ENCODE measurements around the gene VPS51.
A peak's percentile ranks its signal among the peaks of the same experiment; 100 is the strongest.

Gene VPS51

GRCh38 chr11:65066805-65067291 lies 29.2 kb upstream of the VPS51 start:
- H3K27me3 ChIP-seq, result no peaks in the 10 kb centered on the region
- H3K4me3 ChIP-seq, result no peak overlapping the region; a peak in 1 of 20 replicates
- H3K9ac ChIP-seq, result peak overlapping the region in 6 of 11 experiments; percentile 7 to 60 (median 30); a peak in 8 of 22 replicates
- peak overlapping the region in 2 of 11 experiments; percentile 36 to 68; a peak in 8 of 22 replicates for H3K4me2 ChIP-seq
- peaks cover 2 to 24% (median 12%) of the 10 kb centered on the region in 10 experiments; a peak in 18 of 20 replicates for H3K4me1 ChIP-seq
- H3K9me3 ChIP-seq (replicated peaks in 1 of 11), result no peaks in the 10 kb centered on the region
- H3K36me3 ChIP-seq, result no peaks in the 10 kb centered on the region
- no peak for TF ChIP-seq Cebpa-rat (IDR thresholded peaks at IDR 0.05)
- H3K27ac ChIP-seq, result peak overlapping the region in 2 of 11 experiments; percentile 34 to 42; a peak in 3 of 22 replicates
- H4K20me1 ChIP-seq, result no peaks in the 10 kb centered on the region

- Histone ChIP-seq H3K4me1 (peaks cover 0 to 24% (median 9%) of the 10 kb centered on the region in 10 experiments; a peak in 15 of 20 replicates), H4K20me1 (no peaks in the 10 kb centered on the region), H3K36me3 (no peaks in the 10 kb centered on the region), H3K9me3 (replicated peaks in 1 of 11) (no peaks in the 10 kb centered on the region), H3K9ac (peak overlapping the region in 4 of 11 experiments; percentile 30 to 60 (median 39); a peak in 7 of 22 replicates), H3K27ac (peak overlapping the region in 2 of 11 experiments; percentile 34 to 42; a peak in 3 of 22 replicates), H3K4me2 (peak overlapping the region in 2 of 11 experiments; percentile 36 to 68; a peak in 8 of 22 replicates), H3K4me3 (no peak overlapping the region; a peak in 1 of 20 replicates), H3K27me3 (no peaks in the 10 kb centered on the region; a peak in 1 of 22 replicates)
- no peak for TF ChIP-seq Cebpa-rat (IDR thresholded peaks at IDR 0.05)
Observed at GRCh38 chr11:65067446-65067845, 28.6 kb upstream of the VPS51 start.

- Histone ChIP-seq H3K9ac (no peak overlapping the region), H3K27me3 (no peaks in the 10 kb centered on the region; a peak in 1 of 22 replicates), H3K4me2 (no peak overlapping the region), H3K27ac (no peak overlapping the region), H3K9me3 (replicated peaks in 1 of 11) (no peaks in the 10 kb centered on the region), H3K4me3 (no peak overlapping the region), H3K36me3 (no peaks in the 10 kb centered on the region), H3K4me1 (peaks cover 0 to 19% (median 6%) of the 10 kb centered on the region in 10 experiments; a peak in 13 of 20 replicates), H4K20me1 (no peaks in the 10 kb centered on the region)
- TF ChIP-seq Cebpa-rat (IDR thresholded peaks at IDR 0.05), result no peak
Observed at GRCh38 chr11:65069217-65069616, 26.8 kb upstream of the VPS51 start.

GRCh38 chr11:65071907-65072630 lies 23.9 kb upstream of the VPS51 start:
- peaks cover 0 to 20% (median 15%) of the 10 kb centered on the region in 11 experiments; a peak in 17 of 22 replicates for H3K36me3 ChIP-seq
- H4K20me1 ChIP-seq, result peaks cover 0 to 16% (median 2%) of the 10 kb centered on the region in 11 experiments; a peak in 7 of 22 replicates
- no peak overlapping the region for H3K27ac ChIP-seq
- no peaks in the 10 kb centered on the region; a peak in 1 of 22 replicates for H3K27me3 ChIP-seq
- H3K9me3 ChIP-seq (replicated peaks in 1 of 11), result no peaks in the 10 kb centered on the region
- no peak overlapping the region for H3K4me3 ChIP-seq
- no peak for TF ChIP-seq Cebpa-rat (IDR thresholded peaks at IDR 0.05)
- peak overlapping the region in 1 of 11 experiments; percentile 19; a peak in 2 of 22 replicates for H3K4me2 ChIP-seq
- H3K9ac ChIP-seq, result no peak overlapping the region
- peaks cover 0 to 11% (median 4%) of the 10 kb centered on the region in 10 experiments; a peak in 9 of 20 replicates for H3K4me1 ChIP-seq

DNA sequence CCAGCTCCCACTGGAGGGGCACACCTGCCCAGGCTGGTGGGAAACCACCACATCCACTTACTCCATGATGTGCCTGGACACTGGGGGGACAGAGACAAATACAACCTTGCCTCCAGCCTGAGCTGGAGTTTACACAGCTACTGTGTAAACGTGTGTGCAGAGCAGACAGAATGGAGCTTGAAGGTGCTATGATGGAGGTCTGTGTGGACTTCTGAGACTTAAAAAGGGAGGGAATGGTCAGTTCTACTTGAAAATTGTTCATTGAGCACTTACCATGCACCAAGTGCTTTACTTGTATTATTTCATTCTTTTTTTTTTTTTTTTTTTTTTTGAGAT lies 23.4 kb upstream of the VPS51 start:
- Histone ChIP-seq H3K4me3 (no peak overlapping the region), H3K36me3 (peaks cover 0 to 26% (median 20%) of the 10 kb centered on the region in 11 experiments; a peak in 17 of 22 replicates), H3K9me3 (replicated peaks in 1 of 11) (no peaks in the 10 kb centered on the region), H3K27me3 (no peaks in the 10 kb centered on the region; a peak in 1 of 22 replicates), H3K9ac (no peak overlapping the region), H4K20me1 (peaks cover 0 to 21% (median 7%) of the 10 kb centered on the region in 11 experiments; a peak in 12 of 22 replicates), H3K4me1 (peaks cover 0 to 13% (median 6%) of the 10 kb centered on the region in 10 experiments; a peak in 10 of 20 replicates), H3K4me2 (no peak overlapping the region; a peak in 2 of 22 replicates), H3K27ac (no peak overlapping the region)
- TF ChIP-seq Cebpa-rat (IDR thresholded peaks at IDR 0.05), result no peak

DNA sequence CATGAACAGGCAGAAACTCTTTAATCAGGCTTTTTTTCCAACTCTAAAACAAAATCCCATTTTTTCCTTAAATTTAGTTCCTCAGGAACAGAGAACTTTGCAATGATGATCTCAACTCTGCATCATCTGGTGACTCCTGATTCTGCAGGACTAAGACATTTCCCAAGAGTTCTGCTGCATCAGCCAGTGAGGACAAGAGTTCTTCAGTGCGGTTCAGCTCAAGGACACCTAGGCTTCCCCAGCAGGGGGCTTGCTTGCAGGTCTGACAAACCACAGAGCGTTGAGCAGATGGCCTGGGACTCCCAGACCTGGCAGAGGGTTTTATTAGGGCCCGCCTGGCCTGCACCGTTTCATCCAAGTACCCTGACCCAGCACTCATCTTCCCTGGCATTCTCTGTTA lies 18.6 kb upstream of the VPS51 start:
- Histone ChIP-seq H3K4me2 (peak overlapping the region in 4 of 11 experiments; percentile 18 to 54 (median 48); a peak in 2 of 22 replicates), H3K4me3 (no peak overlapping the region), H3K27ac (no peak overlapping the region; a peak in 1 of 22 replicates), H3K9me3 (replicated peaks in 1 of 11) (no peaks in the 10 kb centered on the region), H3K36me3 (peaks cover 0 to 73% (median 59%) of the 10 kb centered on the region in 11 experiments; a peak in 18 of 22 replicates), H4K20me1 (peaks cover 0 to 55% (median 30%) of the 10 kb centered on the region in 11 experiments; a peak in 14 of 22 replicates), H3K27me3 (no peaks in the 10 kb centered on the region), H3K9ac (no peak overlapping the region; a peak in 1 of 22 replicates), H3K4me1 (peaks cover 35 to 50% (median 44%) of the 10 kb centered on the region in 10 experiments)
- TF ChIP-seq Cebpa-rat (IDR thresholded peaks at IDR 0.05), result no peak

GRCh38 chr11:65078151-65078550 lies 17.9 kb upstream of the VPS51 start:
- Histone ChIP-seq H3K27me3 (no peaks in the 10 kb centered on the region), H3K4me3 (no peak overlapping the region; a peak in 1 of 20 replicates), H3K4me1 (peaks cover 42 to 57% (median 51%) of the 10 kb centered on the region in 10 experiments), H3K9ac (peak overlapping the region in 8 of 11 experiments; percentile 18 to 63 (median 39); a peak in 11 of 22 replicates), H4K20me1 (peaks cover 0 to 55% (median 30%) of the 10 kb centered on the region in 11 experiments; a peak in 14 of 22 replicates), H3K9me3 (replicated peaks in 1 of 11) (no peaks in the 10 kb centered on the region), H3K36me3 (peaks cover 0 to 75% (median 59%) of the 10 kb centered on the region in 11 experiments; a peak in 18 of 22 replicates), H3K4me2 (peak overlapping the region; percentile 8 to 61 (median 51); a peak in 18 of 22 replicates), H3K27ac (peak overlapping the region in 9 of 11 experiments; percentile 25 to 61 (median 47); a peak in 12 of 22 replicates)
- TF ChIP-seq Cebpa-rat (IDR thresholded peaks at IDR 0.05), result no peak

- Histone ChIP-seq H3K27me3 (no peaks in the 10 kb centered on the region), H3K36me3 (peaks cover 0 to 75% (median 59%) of the 10 kb centered on the region in 11 experiments; a peak in 18 of 22 replicates), H3K9me3 (replicated peaks in 1 of 11) (no peaks in the 10 kb centered on the region), H4K20me1 (peaks cover 0 to 55% (median 30%) of the 10 kb centered on the region in 11 experiments; a peak in 14 of 22 replicates), H3K27ac (peak overlapping the region in 10 of 11 experiments; percentile 14 to 61 (median 40); a peak in 12 of 22 replicates), H3K4me3 (peak overlapping the region in 1 of 10 experiments; percentile 10; a peak in 1 of 20 replicates), H3K4me1 (peaks cover 47 to 61% (median 55%) of the 10 kb centered on the region in 10 experiments), H3K4me2 (peak overlapping the region; percentile 8 to 61 (median 51); a peak in 18 of 22 replicates), H3K9ac (peak overlapping the region in 8 of 11 experiments; percentile 18 to 63 (median 39); a peak in 15 of 22 replicates)
- TF ChIP-seq Cebpa-rat (IDR thresholded peaks at IDR 0.05), result no peak
Observed at GRCh38 chr11:65078786-65079342, 17.1 kb upstream of the VPS51 start.
